Cardiac muscle cell (in vitro differentiated cells and primary cell): Measurements from ENCODE around the gene TET3. TPM values are rescaled to one million over a fixed set of nuclear protein-coding genes. Genes with fewer than 3 reads are reported as not detected.

Experiments
- DNase-seq, 2 donors: peaks; one replicate each; pipeline versions ENCODE4 v3.0.0 to v3.0.0-alpha.2; 2010 to 2017; ENCODE audit warnings: low read depth in 1 of 2, low spot score in 1 of 2
- H3K27ac ChIP-seq: fragments of 200-600 bp; sonication (generic); 2 replicates; pipeline ENCODE4 v1.5.1; 2016
- H3K27me3 ChIP-seq: fragments of 200-600 bp; sonication (generic); 2 replicates; pipeline ENCODE4 v1.6.0; 2016; ENCODE audit warnings: control low read depth
- H3K36me3 ChIP-seq: fragments of 200-600 bp; sonication (generic); 2 replicates; pipeline ENCODE4 v1.5.1; 2016; ENCODE audit warnings: control low read depth
- H3K4me1 ChIP-seq: fragments of 200-600 bp; sonication (generic); 2 replicates; pipeline ENCODE4 v1.8.1; 2017; ENCODE audit warnings: low read depth, mild to moderate bottlenecking, mixed run types
- H3K4me3 ChIP-seq: fragments of 200-600 bp; sonication (generic); 2 replicates; pipeline ENCODE4 v1.5.1; 2016; ENCODE audit warnings: mild to moderate bottlenecking
- H3K9me3 ChIP-seq: fragments of 200-600 bp; sonication (generic); 2 replicates; pipeline ENCODE4 v1.5.1; 2017; ENCODE audit warnings: low read depth, mild to moderate bottlenecking, control low read depth
- polyA plus RNA-seq: library from polyadenylated mRNA; unstranded; fragments of >200 nt; fragmentation: Nextera tagmentation; extraction: Ambion mirVana; gene quantifications from 2 replicates; pipeline ENCODE4 v1.2.1, GENCODE V29; 2016
- total RNA-seq: library from RNA; depleted of rRNA; stranded (reverse); fragments of >200 nt; gene quantifications from 2 replicates; pipeline ENCODE4 v1.2.3, GENCODE V29; 2016
- TF ChIP-seq, protein P1 (sequence below): IDR thresholded peaks from 2 replicates; pipeline ENCODE4 v1.5.1; 2012; ENCODE audit warnings: low read depth, mild to moderate bottlenecking, low read length

Gene TET3
- total and polyA plus RNA-seq, 2 experiments from 2014 or later: 2.9 to 10.2 TPM

GRCh38 chr2:73985308-73986084 is 786 bp downstream of the TET3 start:
- Histone ChIP-seq H3K27me3 (peaks cover 9% of the 10 kb centered on the region), H3K36me3 (no peaks in the 10 kb centered on the region), H3K4me1 (peaks cover 56% of the 10 kb centered on the region), H3K27ac (peak overlapping the region; percentile 74), H3K4me3 (peak overlapping the region; percentile 42), H3K9me3 (no peaks in the 10 kb centered on the region)
- DNase-seq: peak; percentile 43 to 63
- TF ChIP-seq, protein P1, sequence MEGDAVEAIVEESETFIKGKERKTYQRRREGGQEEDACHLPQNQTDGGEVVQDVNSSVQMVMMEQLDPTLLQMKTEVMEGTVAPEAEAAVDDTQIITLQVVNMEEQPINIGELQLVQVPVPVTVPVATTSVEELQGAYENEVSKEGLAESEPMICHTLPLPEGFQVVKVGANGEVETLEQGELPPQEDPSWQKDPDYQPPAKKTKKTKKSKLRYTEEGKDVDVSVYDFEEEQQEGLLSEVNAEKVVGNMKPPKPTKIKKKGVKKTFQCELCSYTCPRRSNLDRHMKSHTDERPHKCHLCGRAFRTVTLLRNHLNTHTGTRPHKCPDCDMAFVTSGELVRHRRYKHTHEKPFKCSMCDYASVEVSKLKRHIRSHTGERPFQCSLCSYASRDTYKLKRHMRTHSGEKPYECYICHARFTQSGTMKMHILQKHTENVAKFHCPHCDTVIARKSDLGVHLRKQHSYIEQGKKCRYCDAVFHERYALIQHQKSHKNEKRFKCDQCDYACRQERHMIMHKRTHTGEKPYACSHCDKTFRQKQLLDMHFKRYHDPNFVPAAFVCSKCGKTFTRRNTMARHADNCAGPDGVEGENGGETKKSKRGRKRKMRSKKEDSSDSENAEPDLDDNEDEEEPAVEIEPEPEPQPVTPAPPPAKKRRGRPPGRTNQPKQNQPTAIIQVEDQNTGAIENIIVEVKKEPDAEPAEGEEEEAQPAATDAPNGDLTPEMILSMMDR: no peak

DNA sequence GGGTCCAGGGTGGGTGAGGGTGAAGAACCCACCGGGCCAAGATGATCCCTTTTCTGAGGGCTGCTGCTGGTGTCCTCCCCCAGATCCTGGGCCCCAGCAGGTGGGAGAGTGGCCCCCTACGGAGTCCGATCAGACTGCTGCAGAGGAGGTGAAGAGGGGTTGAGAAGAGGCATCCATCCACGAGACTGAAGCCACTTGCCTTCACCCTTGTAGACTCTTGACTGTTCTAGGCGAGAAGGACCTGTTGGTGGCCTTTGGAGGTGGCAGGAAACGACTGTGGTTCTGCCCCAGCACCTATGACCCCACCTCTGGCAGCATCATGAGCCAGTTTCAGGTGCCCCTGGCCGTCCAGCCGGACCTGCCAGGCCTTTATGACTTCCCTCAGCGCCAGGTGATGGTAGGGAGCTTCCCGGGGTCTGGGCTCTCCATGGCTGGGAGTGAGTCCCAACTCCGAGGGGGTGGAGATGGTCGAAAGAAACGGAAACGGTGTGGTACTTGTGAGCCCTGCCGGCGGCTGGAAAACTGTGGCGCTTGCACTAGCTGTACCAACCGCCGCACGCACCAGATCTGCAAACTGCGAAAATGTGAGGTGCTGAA is 1.5 kb downstream of the TET3 start:
- peaks cover 7% of the 10 kb centered on the region for H3K27me3 ChIP-seq
- H3K4me3 ChIP-seq: peak overlapping the region; percentile 42
- H3K36me3 ChIP-seq: no peaks in the 10 kb centered on the region
- no peak overlapping the region for H3K27ac ChIP-seq
- no peak for DNase-seq
- TF ChIP-seq, protein P1: no peak
- no peaks in the 10 kb centered on the region for H3K9me3 ChIP-seq
- peaks cover 49% of the 10 kb centered on the region for H3K4me1 ChIP-seq

GRCh38 chr2:73987109-73987947 is 2.6 kb downstream of the TET3 start:
- TF ChIP-seq, protein P1: peak; percentile 41
- H3K27me3 ChIP-seq: peaks cover 3% of the 10 kb centered on the region
- no peaks in the 10 kb centered on the region for H3K9me3 ChIP-seq
- H3K36me3 ChIP-seq: no peaks in the 10 kb centered on the region
- H3K27ac ChIP-seq: no peak overlapping the region
- peak; percentile 42 to 60 for DNase-seq
- H3K4me1 ChIP-seq: peaks cover 41% of the 10 kb centered on the region
- H3K4me3 ChIP-seq: no peak overlapping the region

DNA sequence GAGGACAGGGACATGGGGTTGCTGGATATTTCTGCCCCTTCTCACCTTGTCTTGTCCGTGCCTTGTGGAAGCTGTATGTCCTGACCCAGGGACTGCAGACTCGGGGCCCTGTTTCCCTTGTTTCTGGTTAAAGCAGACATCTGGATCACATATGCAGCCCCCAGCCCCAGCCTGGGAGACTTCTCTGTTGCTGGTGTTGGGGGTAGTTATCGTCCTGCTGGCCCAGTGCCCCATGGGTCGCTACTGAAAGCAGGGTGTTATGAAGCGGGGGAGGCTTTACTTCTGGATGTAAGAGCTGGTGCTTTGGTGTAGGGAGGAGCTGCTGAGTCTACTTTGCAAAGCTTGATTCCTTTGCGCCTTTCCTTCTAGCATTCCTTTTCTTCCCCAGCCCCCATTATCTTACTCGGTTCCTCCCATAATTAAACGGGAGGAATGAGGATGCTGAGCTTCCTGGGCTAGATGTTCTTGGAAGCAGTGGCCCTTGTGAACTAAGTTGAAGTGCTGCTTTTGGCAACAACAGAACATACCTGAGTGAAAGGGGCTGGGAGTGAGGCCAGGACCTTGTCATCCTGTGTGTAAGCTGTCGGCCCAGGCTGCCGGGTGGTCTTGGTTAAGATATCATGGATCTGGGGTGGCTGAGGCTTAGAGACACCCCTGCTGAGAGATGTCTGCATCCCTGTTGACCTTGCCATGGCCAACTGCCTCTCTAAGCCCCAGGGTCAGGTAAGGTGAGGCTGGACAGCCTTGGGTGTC is 3.4 kb downstream of the TET3 start:
- peaks cover 39% of the 10 kb centered on the region for H3K4me1 ChIP-seq
- peak in 1 of 2 donors; percentile 43 for DNase-seq
- no peak overlapping the region for H3K4me3 ChIP-seq
- TF ChIP-seq, protein P1: no peak
- H3K27ac ChIP-seq: no peak overlapping the region
- H3K27me3 ChIP-seq: no peaks in the 10 kb centered on the region
- H3K9me3 ChIP-seq: no peaks in the 10 kb centered on the region
- H3K36me3 ChIP-seq: no peaks in the 10 kb centered on the region

DNA sequence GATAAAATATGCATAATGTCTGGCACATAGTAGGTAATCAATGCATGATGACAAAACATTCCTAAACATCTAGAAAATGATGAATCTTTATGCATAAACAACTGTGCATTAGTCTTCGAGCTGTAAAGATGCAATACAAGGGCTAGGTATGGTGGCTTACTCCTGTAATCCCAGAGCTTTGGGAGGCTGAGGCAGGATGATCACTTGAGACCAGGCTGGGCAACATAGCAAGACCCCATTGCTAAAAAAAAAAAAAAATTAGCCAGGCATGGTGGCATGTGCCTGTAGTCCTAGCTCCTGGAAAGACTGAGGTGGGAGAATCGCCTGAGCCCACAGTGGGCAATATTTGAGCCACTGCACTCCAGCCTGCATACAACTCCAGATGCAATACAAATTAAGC is 5.3 kb downstream of the TET3 start:
- Histone ChIP-seq H3K4me1 (peaks cover 26% of the 10 kb centered on the region), H3K27me3 (no peaks in the 10 kb centered on the region), H3K27ac (no peak overlapping the region), H3K36me3 (no peaks in the 10 kb centered on the region), H3K4me3 (no peak overlapping the region), H3K9me3 (no peaks in the 10 kb centered on the region)
- TF ChIP-seq, protein P1: no peak
- DNase-seq: no peak
